HG03139 (cell line): ENCODE data around the gene ETV5.
"Not testable (repeated sequence)": the region's sequence is repeated elsewhere in the genome, so short reads cannot be mapped to it uniquely, and the experiment has no call there.

ENCODE experiments used
- ATAC-seq: cut with Tn5 transposase; IDR thresholded peaks from one replicate; pipeline ENCODE4 v1.9.1; 2021; ENCODE audit not compliant: unreplicated experiment

The ETV5 gene

DNA sequence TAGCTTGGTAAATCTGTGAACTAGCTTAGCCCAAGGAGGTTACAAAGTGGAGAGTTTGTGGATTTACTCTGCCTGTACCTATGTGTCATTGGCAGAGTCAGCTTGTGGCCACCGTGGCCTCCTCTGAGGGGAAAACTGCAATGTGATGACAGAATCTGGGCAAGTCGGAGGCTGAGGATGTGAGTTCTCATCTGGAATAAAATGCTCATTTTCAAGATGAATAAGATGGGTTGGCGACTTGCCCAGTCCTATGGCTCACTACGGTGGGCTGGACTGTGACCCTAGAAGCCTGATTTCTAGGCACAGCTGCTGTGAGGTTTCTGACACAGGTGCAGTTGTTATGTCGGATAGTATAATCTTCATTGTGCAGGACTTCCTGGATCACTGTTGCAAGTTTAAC lies 83.7 kb downstream of the ETV5 start:
- no peak for ATAC-seq

DNA sequence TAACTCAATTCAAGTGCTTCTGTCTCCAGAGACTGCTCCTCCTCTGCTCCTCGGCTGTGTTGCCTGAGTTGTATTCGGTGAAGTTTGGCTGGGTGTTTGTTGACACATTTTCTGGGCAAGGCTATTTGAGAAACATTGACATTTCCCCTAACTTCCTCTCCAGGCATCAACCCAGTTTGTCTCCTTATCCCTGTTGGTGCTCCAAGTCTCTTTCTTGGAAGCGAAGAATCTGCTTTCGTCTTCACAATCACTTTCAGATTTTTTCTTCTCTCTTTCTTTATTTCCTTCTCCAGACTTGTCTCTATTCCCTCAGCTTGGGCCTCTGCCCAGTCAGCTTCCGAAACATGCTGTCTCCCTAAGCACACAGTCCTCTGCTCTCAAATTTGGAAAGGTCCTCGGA lies 84.7 kb downstream of the ETV5 start:
- ATAC-seq = no peak

DNA sequence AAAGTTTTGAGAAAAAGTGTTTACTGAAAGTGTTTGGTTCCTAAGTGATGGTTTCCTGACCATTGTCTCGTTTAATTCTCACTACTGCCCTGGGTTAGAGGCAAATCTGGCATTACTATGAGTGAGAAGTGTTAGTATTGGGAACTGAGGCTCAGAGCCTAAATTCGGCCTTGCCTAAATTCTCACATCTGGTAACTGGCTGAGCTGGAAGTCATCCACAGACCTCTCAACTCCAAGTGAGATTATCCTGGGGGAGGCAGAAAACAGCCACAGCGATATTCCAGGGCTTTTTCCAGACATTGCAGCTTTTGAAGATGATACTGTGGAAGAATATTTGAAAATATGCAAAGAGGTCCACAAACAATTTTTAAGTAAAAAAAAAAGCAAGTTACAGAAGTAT lies 86.0 kb downstream of the ETV5 start:
- ATAC-seq = no peak

DNA sequence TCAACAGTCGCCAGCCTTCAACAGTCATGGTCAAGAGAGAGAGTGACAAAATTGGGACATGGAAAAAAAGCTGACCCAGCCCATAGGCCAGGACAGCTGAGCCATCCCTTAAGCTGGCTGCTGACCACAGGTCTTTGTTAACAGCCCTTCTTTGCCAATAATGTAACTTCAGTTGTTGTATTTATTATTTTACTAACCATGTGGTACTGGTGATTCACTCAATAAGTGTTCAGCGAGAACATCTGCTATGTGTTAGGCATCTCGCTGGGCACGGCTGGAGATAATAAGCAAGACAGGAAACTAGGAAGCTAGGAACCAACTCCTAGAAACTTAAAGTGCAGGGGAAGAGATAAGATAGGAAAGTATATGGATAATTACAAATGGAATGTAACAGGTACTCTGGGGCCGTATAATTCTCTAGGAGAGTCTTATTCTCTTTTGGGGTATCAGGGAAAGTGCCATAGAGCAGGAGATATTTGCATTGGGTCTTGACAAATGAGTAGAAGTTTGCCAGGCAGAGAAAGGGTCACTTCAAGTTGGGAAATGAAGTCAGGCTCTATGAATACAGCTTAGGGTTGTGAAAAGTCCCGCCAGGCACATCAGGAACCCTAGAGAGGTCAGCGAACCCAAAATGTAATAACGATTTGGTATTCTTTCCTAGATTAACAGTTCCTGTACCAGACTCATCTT lies 87.1 kb downstream of the ETV5 start:
- no peak for ATAC-seq

DNA sequence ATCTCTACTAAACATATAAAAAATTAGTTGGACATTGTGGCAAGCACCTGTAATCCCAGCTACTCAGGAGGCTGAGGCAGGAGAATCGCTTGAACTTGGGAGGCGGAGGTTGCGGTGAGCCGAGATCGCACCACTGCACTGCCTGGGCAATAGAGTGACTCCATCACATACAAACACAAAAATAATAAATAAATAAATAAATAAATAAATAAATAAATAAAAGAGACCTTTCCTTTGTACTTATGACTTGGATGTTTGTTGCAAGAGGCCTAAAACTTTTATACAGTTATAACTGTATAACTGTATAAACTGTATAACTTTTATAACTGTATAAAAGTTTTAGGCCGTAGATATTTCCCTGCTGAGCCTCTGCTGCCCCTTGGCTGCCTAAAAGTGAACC lies 87.6 kb downstream of the ETV5 start:
- not testable (repeated sequence) for ATAC-seq

DNA sequence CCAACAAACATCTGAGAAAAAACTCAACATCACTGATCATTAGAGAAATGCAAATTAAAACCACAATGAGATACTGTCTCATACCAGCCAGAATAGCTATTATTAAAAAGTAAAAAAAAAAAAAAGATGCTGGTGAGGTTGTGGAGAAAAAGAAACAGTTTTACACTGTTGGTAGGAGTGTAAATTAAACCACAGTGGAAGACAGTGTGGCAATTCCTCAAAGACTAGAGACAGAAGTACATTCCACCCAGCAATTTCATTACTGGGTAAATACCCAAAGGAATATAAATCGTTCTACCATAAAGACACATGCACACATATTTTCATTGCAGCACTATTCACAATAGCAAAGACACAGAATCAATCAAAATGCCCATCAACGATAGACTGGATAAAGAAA lies 89.6 kb downstream of the ETV5 start:
- not testable (repeated sequence) for ATAC-seq

- no peak for ATAC-seq
Measured at GRCh38 chr3:186014866-186015265, 94.0 kb downstream of the ETV5 start.

GRCh38 chr3:186013312-186013711 lies 95.6 kb downstream of the ETV5 start:
- ATAC-seq = no peak

- ATAC-seq = no peak
Measured at GRCh38 chr3:186012137-186012536, 96.8 kb downstream of the ETV5 start.

DNA sequence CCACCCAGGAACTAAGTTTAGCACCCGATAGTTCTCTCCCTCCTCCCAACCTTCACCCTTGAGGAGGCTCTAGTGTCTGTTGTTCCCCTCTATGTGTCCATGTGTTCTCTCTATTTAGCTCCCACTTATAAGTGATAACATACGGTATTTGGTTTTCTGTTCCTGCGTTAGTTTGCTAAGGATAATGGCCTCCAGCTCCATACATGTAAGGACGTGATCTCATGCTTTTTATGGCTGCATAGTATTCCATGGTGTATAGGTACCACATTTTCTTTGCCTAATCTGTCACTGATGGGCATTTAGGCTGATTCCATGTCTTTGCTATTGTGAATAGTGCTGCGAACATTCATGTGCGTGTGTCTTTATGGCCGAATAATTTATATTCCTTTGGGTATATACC lies 104.2 kb downstream of the ETV5 start:
- ATAC-seq = no peak

GRCh38 chr3:186004209-186004608 lies 104.7 kb downstream of the ETV5 start:
- ATAC-seq = no peak

GRCh38 chr3:186003610-186004009 lies 105.3 kb downstream of the ETV5 start:
- ATAC-seq = no peak

DNA sequence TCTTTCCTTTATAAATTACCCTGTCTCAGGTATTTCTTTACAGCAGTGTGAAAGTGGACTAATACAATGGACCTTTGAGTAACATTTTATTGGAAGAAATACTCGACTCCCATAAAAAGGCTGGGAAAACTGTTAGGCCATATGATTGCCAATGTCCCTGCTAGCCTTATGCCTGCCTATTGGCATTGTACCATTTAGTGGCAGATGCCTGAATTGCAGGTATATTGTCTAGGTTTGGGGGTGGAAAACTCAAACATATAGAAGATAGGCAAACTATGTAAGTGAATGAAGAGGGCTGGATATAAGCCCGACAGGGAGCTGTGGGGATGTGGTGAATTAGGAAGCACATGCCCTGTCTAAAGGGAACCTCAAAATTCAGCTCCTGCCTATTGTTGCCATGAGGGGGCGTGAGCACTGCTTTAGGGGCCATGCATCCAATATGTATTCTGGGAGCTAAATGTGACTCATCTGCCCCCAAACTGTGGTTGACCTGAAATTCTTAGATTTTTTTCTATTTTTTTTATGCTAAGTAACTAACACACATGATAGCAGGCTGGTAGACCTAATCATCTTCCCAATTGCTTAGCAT lies 105.9 kb downstream of the ETV5 start:
- ATAC-seq = no peak

DNA sequence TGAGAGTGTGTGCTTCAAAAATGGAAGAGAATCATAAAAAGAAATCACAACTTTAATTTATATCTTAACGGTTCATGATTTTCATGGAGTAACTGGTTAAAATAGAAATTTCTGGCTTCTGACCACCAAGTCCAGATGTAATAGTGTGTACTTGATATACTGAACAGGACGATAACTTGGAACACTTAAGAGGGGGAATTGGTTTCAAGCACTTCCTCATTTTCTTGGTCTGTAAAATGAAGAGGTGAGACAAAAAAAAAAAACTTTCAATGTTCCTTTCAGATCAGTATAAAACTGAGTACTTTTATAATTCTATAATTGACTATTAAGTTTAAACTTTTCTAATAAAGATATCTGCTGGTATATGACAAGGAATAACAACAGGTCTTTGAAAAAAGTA lies 107.0 kb downstream of the ETV5 start:
- no peak for ATAC-seq

DNA sequence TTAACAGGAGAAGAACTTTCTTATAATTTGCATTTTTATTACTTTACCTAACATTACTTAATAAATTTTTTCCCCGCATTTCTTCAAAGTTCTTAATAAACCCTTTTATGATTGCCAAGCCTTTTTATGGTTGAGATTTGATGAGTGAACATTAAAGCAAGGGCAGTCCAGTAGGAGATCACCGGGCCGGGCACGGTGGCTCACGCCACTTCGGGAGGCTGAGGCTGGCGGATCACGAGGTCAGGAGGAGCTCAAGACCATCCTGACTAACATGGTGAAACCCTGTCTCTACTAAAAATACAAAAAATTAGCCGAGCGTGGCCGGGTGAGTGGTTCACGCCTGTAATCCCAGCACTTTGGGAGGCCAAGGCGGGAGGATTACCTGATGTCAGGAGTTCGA lies 109.7 kb downstream of the ETV5 start:
- no peak for ATAC-seq

DNA sequence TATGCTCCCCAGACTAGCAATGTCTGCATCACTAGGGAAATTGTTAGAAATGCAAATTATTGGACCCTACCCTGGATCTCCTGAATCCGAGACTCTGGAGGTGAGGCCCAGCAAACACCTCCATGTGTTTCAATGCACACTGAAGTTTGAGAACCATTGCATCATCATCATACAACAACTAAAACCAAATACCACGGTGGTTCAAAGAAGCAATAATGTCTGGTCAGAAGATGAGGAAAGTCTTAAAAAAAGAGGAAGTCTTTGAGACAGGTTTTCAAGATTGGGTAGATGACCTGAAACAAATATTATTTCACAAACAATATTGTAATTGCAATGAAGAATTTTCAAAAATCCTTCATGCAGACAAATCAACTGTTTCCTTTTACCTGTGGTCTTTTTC lies 110.8 kb downstream of the ETV5 start:
- no peak for ATAC-seq

DNA sequence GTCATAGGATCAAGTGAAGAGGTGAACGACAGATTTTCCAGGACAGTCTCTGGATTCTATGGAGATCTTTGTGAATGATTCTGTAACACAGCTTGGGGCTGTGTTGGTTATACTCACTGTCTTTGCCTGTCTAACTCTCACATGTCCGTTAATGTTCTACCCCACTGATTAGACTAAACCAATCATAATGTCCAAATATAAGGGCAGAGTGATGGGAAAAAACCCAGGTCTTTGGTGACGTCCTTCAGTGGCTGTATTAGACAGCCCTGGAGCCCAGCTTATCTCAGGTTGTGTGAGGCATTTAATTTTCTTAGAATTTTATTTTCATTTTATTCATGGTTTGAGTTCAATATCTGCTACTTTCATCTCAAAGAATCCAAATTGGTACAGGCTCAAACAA lies 111.8 kb downstream of the ETV5 start:
- ATAC-seq = no peak
